GM18526 (cell line): ENCODE measurements around the gene TCERG1L.

Source experiments
- POLR2A ChIP-seq: IDR thresholded peaks from 3 replicates; pipeline ENCODE4 v1.6.1; 2011; ENCODE audit not compliant: insufficient read length; ENCODE audit errors: extremely low read depth

The TCERG1L gene, protein sequence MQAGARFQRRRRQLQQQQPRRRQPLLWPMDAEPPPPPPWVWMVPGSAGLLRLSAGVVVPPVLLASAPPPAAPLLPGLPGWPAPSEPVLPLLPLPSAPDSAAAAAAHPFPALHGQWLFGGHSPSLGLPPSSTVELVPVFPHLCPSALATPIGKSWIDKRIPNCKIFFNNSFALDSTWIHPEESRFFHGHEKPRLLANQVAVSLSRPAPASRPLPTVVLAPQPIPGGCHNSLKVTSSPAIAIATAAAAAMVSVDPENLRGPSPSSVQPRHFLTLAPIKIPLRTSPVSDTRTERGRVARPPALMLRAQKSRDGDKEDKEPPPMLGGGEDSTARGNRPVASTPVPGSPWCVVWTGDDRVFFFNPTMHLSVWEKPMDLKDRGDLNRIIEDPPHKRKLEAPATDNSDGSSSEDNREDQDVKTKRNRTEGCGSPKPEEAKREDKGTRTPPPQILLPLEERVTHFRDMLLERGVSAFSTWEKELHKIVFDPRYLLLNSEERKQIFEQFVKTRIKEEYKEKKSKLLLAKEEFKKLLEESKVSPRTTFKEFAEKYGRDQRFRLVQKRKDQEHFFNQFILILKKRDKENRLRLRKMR

DNA sequence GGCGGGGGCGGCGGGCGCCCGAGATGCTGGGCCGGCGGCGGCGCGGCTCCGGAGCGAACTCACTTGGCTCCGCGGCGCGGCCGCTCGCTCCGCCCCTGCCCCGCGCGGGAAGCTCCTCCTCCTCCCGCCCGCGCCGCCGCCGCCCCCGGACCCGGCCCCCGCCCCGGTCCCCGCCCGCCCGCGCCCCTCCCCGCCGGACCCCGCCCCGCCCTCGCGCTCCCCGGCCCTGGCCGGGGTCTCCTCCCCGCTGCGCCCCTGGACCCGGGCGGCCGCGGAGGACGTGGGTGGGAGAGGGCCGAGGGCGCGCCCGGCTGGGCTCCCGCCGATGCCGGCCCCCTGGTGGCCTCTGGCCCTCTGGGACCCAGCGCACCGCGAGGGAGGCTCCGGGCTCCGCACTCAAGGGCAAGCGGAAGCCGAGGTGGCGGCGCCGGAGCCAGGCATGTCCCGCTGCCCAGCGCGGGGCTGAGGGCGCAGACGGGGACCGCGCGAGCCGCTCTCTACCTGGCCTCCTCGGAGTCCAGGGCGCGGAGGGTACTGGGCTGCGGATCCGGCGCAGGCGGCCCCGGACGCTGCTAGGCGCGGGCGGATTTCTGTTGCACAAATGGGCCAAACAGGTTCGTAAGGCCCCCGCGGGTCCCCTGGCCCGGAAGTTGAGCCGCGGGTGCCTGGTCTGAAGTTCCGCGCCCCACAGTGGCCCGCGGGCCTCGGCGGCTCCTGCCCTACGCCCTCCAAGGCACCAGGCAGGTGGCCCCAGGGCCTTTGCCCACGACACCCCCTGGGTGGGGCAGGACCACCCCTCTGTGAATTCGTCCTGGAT lies at the start of gene TCERG1L:
Gene TCERG1L, minus strand, starts transcription at position 61 of the 817 bp plus-strand sequence. CDS start 86 bp downstream, outside the sequence.
- no peak for TF ChIP-seq POLR2A

DNA sequence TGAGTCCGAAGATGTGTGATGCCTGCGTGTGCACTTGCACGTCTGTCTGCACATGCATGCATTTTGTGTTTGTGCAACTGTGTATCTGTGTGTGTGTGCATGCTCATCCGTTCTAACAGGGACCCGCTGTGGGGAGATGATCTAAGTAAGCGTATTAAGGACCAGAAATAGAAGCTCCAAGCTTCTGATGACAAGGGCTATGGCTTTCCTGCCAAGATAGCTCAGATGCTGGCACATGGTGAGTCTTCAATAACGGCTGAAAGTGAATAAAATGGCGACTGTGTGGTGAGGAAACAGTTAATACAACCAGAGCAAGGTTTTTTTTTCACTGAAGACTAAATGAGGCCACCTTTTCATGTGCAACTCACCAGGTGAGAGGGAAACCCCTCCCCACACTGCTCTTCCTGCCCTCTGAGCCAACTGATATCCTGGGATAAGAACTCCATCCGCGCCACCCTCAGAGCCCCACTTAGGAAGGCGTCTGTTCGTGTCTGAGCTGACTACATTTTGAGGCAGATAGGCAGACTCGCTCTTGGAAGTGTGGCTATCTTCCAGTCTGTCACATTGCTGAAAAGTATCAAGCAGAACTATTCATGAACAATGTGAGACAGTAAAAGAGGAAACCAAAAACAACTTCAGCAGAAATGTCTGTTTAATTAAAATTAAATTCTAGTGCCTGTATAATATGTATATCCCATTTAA lies 47.4 kb upstream of the TCERG1L start:
- TF ChIP-seq POLR2A = no peak

DNA sequence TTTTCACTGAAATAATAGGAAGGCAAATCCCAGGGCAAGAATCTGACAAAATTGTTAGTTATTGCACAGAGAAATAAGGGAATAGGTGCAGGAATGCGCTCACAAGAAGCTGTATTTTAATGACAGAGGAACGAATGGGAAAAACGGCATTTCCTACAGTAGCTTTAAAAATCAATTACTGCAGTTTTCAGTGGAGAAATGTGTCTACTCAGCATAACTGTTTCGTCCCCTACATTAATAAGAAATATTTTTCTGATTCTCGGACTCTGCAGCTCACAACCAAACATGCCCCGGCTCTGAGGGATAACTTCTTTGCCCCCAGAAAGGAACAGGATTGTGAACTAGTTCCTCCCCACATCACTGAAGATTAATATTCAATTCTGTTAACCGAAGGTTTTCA lies 44.9 kb upstream of the TCERG1L start:
- TF ChIP-seq POLR2A = no peak

DNA sequence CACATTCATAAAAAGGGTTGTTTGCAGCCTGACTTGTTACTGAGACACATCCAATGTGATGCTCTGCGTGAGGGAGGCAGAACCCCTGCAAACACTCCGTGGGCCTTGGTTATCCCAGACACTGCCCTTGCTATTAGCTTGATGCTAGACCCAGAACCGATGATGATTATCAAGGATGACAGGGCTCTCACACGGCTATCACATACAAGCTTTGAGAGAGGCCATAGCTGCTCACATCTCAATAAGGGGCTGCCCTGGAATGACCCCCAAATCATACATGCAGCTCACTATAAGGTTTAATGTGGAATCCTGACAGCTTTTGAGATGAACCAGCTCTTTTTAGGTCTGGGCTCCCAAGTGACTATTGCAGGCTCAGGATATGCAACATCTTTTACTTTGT lies 44.4 kb upstream of the TCERG1L start:
- TF ChIP-seq POLR2A = no peak

DNA sequence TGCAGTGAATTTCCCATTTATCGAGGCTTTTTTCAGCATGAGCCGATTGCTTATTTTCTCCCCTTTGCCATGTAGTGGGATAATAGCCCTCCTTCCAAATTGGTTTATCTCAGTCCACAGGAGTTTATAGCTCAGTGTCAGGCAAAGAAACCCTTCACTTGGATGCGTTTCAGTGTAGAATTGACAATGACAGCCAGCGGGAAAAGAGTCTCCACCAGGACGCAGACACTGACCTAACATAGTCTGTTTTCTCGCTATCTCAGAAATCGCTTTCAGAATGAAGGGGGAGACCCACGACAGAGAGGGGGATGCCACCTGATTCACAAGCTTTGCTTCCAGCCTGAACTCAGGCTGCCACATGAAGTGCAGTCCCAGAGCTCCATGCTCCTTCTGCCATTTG lies 43.5 kb upstream of the TCERG1L start:
- no peak for TF ChIP-seq POLR2A

DNA sequence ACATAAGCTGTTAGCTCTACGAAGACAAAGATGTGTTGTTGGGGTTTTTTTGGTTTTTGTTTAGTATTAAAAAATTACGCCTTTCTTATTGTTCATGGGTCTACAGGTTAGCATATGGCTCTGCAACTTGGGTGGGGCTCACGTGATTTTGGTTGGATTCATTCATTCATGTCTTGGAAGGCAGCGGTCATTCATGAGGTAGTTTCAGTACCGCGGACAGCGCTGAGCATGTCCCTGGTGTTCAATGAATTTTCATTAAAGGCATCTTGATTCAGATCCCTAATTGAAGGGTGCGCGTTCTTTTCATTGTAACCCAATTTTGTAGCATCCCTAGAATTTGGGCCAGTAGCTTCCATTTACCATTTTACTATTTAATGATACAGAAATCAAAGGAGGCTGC lies 42.9 kb upstream of the TCERG1L start:
- TF ChIP-seq POLR2A = no peak

DNA sequence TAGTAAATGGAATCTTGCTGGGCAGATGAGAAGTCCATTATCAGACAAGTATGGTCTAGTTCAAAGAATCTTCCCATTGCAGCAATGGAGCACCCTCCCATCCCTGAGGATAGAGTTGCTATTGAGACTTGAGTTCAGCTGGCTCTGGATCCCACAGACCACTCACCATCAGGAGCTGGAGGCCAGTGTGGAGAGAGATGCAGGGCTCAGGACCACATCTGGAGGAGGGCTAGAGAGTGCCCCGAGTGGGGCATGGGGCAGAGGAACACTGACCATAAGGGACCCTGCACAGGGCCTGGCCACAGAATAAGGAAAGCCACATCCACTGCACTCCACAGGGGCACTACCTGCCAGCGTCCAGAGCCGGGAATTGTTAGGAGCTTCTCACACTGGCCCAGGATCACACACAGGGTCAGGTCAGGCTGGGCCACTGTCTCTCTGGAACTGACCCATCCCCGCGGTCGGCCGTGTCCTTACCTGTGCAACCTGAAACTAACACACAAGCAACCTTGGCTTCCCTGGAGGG lies 41.3 kb upstream of the TCERG1L start:
- no peak for TF ChIP-seq POLR2A

DNA sequence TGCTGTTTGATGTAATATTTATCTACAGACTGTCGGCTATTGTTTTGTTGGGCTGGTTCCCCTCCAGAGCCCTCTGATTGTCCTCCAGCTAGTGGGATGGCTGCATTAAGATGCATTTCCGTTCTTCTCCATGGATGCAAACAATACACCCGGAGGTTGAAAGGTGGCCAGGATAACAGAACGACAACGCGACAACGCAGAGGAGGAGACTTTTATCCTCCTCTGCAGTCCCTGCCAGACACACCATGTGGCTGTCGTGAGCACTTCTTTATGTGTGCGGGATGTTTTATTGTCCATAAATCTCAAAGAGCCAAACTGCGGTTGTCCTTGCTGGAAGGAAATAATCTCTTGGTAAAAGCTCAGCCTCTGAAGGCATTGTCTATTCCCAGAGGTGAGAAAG lies 39.1 kb upstream of the TCERG1L start:
- TF ChIP-seq POLR2A = no peak

DNA sequence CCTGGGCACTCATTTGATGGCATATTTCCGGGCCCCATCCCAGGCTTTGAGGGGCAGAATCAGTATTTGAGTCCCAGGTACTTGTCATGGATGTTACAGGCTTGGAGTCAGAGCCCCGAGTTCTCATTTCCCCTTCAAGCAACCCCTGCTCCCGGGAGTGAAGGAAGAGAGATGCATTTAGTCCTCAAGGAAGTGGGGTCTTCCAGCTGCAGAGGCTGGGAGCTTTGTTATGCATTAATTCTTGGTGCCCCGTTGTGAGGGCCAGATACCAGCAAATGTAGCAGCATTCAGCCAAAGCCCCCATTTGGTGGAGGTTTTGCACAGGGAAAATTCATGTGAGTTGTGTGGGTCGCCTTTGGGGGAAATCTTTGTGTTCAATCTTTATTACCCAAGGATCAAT lies 38.7 kb upstream of the TCERG1L start:
- no peak for TF ChIP-seq POLR2A

DNA sequence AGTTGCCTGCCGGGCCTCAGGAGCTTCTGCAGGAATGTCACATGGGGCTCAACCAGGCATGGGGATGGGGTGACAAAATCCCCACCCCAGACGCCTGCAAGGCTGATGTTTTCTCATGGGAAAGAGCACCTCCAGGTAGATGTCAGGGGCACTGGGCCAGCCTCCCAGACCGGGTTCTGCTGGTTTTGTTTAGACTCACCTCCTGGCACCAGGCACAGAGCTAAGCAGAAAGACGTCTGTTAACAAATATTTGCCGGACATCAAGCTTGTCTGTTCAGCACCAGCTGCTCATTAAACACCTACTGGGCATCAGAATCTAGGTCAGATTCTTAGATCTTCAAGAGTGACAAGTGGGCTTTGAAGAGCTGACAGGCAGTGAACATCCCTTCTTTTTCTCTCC lies 34.9 kb upstream of the TCERG1L start:
- no peak for TF ChIP-seq POLR2A

DNA sequence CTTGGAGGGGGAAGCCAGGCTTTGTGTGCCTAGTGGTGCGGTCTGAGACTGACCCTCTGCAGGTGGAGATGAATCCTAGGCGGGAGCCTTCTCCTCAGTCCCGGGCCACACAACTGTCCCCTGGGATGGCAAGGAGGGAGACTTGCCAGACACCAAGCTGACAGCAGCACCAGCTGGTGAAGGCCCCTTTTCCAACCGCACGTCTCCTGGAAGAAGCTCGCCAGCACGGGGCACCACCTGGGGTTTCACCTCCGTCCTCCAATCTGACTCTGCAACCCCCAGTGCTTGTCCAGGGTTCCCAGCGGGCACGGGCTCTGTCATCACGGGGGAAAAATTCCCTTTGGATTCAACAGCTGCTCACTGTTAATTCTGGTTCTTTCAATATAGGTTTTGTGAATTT lies 34.2 kb upstream of the TCERG1L start:
- TF ChIP-seq POLR2A = no peak

DNA sequence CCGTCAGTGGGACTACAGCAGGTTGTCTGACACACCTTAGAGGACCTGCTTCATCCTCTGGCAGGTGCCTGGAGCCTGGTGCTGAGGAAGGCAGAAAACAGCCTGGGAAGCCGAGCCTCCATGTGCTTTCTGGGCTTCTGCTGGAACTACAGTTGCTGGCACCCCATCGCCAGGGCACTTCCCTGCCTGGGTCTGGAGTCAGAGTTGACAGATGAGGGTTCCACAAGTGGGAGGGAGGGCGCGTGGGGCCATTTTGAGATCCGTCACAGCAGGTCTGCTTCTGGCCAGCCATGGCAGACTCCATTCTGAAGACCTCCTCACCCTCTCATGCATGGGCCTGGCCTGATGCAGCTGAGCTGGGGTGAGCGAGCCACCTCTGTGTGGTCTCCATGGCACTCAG lies 33.2 kb upstream of the TCERG1L start:
- TF ChIP-seq POLR2A = no peak

DNA sequence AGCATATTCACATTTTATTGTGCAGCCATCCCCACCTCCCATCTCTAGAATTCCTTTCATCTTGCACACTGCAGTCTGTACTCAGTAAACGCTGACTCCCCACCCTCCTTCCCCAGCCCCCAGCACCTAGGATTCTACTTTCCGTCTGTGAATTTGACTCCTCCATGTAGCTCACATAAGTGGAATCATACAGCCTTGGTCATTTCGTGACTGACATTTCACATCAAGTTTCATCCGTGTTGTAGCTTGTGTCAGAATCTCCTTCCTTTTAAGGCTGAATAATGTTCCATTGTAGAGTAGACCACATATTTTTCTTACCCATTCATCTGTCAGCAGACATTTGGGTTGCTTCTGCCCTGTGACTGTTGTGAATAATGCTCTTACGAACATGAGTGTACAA lies 26.2 kb upstream of the TCERG1L start:
- no peak for TF ChIP-seq POLR2A

DNA sequence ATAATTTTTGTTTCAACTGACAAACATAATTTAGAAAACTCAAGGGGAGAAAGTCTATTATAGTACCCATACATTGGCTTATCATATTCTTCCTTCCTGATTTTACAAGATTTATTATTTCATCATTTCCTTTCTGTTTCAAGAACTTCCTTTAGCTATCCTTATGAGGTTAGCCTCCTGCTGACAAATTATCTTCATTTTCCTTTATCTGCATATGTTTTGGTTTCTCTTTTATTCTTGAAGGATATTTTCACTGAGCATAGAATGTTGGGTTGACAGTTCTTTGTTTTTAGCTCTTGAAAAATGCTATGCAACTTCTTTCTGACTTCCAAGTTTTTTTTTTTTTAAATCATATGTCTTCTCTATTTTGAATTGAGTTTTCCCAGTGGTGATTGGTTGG lies 21.3 kb upstream of the TCERG1L start:
- no peak for TF ChIP-seq POLR2A

DNA sequence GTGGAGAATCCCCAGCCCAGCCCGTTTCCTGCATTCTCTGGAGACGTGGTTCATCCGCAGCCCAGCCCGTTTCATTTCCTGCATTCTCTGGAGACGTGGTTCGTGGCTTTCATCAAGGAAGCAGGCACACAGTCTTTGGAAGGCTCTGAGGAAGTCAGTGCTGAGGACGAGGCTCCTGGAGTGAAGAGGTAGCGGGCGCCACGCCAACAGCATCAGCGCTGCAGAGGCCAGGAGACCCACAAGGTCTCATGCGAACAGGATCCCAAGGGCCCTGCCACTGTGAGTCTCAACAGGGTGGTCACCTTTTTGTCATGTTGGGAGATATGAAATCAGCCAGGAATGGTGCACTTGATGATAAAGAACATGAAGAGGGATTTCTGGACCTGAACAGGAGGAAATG lies 12.4 kb upstream of the TCERG1L start:
- no peak for TF ChIP-seq POLR2A
